OCI-LY7 (cell line): ENCODE results near the gene PIGH. TPM values are rescaled to one million over a fixed set of nuclear protein-coding genes. Genes with fewer than 3 reads are reported as not detected.

Experiments used
- BruUV-seq: library from RNA; stranded (reverse); fragments of 400-500 nt; replicated peaks from 2 replicates; lab custom pipeline; 2021; lab: Mats Ljungman, UMichigan
- CTCF ChIA-PET: fragments of 300-600 bp; sonication (Branson Sonifier 250); formaldehyde crosslinking; loops from one replicate; lab custom pipeline; 2022; ENCODE audit warnings: antibody characterized with exemption; ENCODE audit not compliant: unreplicated experiment; lab: Charles Lee
- POLR2A ChIA-PET: fragments of 300-600 bp; sonication (Branson Sonifier 250); formaldehyde crosslinking; loops from one replicate; lab custom pipeline; 2022; ENCODE audit warnings: antibody characterized with exemption; lab: Charles Lee
- DNase-seq: peaks from one replicate; pipeline ENCODE4 v3.0.0-alpha.2; 2015; ENCODE audit warnings: low spot score
- H2AFZ ChIP-seq: fragments of 200-600 bp; sonication (generic), shearing (Covaris generic); 2 replicates; pipeline ENCODE4 v1.6.1; 2014; ENCODE audit warnings: mild to moderate bottlenecking, antibody characterized with exemption, low read length, moderate library complexity
- H3K27ac ChIP-seq: fragments of 200-600 bp; sonication (generic); 2 replicates; pipeline ENCODE4 v1.5.1; 2014; ENCODE audit warnings: mixed run types, low read depth, mild to moderate bottlenecking, moderate library complexity, low read length, inconsistent platforms; ENCODE audit not compliant: poor library complexity, severe bottlenecking
- H3K36me3 ChIP-seq: fragments of 200-600 bp; sonication (generic); 2 replicates; pipeline ENCODE4 v1.6.1; 2014; ENCODE audit warnings: mild to moderate bottlenecking, antibody characterized with exemption, low read length, moderate library complexity, mixed read lengths; ENCODE audit not compliant: insufficient read depth
- H3K4me1 ChIP-seq: fragments of 200-600 bp; sonication (generic); 2 replicates; pipeline ENCODE4 v1.5.1; 2014; ENCODE audit warnings: mild to moderate bottlenecking, low read length; ENCODE audit not compliant: insufficient read depth, poor library complexity, severe bottlenecking
- H3K4me2 ChIP-seq: fragments of 200-600 bp; sonication (generic); 2 replicates; pipeline ENCODE4 v1.6.1; 2014; ENCODE audit warnings: mild to moderate bottlenecking, low read length
- H3K4me3 ChIP-seq: fragments of 200-600 bp; sonication (generic); 2 replicates; pipeline ENCODE4 v1.5.1; 2014; ENCODE audit warnings: mild to moderate bottlenecking, low read depth, low read length; ENCODE audit not compliant: poor library complexity, severe bottlenecking
- H3K79me2 ChIP-seq: fragments of 200-600 bp; sonication (generic); 2 replicates; pipeline ENCODE4 v1.6.1; 2016; ENCODE audit warnings: low read depth, mild to moderate bottlenecking, low read length, moderate library complexity, mixed read lengths; ENCODE audit not compliant: insufficient read depth
- H3K9me2 ChIP-seq: fragments of 200-600 bp; sonication (generic); 2 replicates; pipeline ENCODE4 v1.6.1; 2016; ENCODE audit warnings: mild to moderate bottlenecking, low read length, mixed read lengths; ENCODE audit not compliant: insufficient read depth
- H3K9me3 ChIP-seq: fragments of 200-600 bp; sonication (generic); 2 replicates; pipeline ENCODE4 v1.6.1; 2014; ENCODE audit warnings: mild to moderate bottlenecking, mixed run types, low read length, mixed read lengths
- H4K20me1 ChIP-seq: fragments of 200-600 bp; sonication (generic); 2 replicates; pipeline ENCODE4 v1.6.1; 2014; ENCODE audit warnings: mild to moderate bottlenecking, antibody characterized with exemption, low read length, moderate library complexity, mixed read lengths; ENCODE audit not compliant: insufficient read depth
- EZH2phosphoT487 ChIP-seq: fragments of 200-600 bp; sonication (generic); IDR thresholded peaks from 2 replicates; pipeline ENCODE4 v1.6.1; 2018; ENCODE audit warnings: low read depth, borderline replicate concordance, mild to moderate bottlenecking, mixed run types, antibody characterized with exemption, low read length, moderate library complexity, mixed read lengths
- intact Hi-C: fragments of 100-400 bp; cut with micrococcal nuclease; formaldehyde crosslinking; loops from one replicate; pipeline ENCODE4 v1.10.0; 2022; ENCODE audit not compliant: unreplicated experiment
- total RNA-seq, 2 experiments: library from RNA; depleted of rRNA in 1 of 2; stranded (reverse); fragments of >200 nt in 1 of 2; shearing (Covaris generic) in 1 of 2; gene quantifications; 2 replicates each; pipeline ENCODE4 v1.2.3, GENCODE V29; 2014 to 2022
- TF ChIP-seq, protein P1 (sequence below): fragments of 200-600 bp; sonication (generic); conservative IDR thresholded peaks from 2 replicates; pipeline ENCODE4 v1.5.1; 2014; ENCODE audit warnings: mild to moderate bottlenecking, antibody characterized with exemption, low read length, moderate library complexity, mixed read lengths

Gene PIGH
- total RNA-seq, 2 experiments from 2014 or later, result 15.5 to 23.0 TPM

DNA sequence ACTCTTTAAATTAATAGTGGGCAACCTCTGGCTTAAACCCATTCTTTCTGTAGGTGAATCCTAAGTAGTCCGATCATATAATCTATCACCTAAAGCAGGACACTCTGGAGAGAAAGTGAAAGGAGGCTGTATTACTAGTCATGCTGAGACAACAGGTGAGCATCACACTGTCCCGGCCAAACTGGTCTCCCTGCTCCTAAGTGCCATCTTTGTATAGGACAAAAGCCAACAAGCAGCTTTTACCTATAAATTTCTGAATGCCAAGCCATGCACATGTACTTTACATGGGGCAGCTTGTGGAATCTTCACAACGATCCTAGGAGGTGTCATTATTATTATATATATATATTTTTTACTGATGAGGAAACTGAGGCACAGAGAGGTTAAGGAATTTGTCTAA is 48.9 kb downstream of the PIGH start:
- ChIA-PET CTCF (no interaction called here), POLR2A (interaction anchor here (0.6 to 0.7 kb wide), 2 partner anchors 8 to 168 kb away, joined by 3 read pairs; no protein-coding TSS in a partner anchor)
- Histone ChIP-seq H3K36me3 (no peaks in the 10 kb centered on the region), H3K9me3 (no peaks in the 10 kb centered on the region), H3K27ac (no peak overlapping the region), H3K79me2 (no peaks in the 10 kb centered on the region), H3K4me1 (no peaks in the 10 kb centered on the region), H3K9me2 (no peaks in the 10 kb centered on the region), H2AFZ (no peak overlapping the region), H4K20me1 (no peaks in the 10 kb centered on the region), H3K4me3 (no peak overlapping the region), H3K4me2 (no peak overlapping the region)
- TF ChIP-seq EZH2phosphoT487, result no peak
- TF ChIP-seq, protein P1, sequence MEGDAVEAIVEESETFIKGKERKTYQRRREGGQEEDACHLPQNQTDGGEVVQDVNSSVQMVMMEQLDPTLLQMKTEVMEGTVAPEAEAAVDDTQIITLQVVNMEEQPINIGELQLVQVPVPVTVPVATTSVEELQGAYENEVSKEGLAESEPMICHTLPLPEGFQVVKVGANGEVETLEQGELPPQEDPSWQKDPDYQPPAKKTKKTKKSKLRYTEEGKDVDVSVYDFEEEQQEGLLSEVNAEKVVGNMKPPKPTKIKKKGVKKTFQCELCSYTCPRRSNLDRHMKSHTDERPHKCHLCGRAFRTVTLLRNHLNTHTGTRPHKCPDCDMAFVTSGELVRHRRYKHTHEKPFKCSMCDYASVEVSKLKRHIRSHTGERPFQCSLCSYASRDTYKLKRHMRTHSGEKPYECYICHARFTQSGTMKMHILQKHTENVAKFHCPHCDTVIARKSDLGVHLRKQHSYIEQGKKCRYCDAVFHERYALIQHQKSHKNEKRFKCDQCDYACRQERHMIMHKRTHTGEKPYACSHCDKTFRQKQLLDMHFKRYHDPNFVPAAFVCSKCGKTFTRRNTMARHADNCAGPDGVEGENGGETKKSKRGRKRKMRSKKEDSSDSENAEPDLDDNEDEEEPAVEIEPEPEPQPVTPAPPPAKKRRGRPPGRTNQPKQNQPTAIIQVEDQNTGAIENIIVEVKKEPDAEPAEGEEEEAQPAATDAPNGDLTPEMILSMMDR, result no peak
- no TSS peak for BruUV-seq
- no peak for DNase-seq
- intact Hi-C loops, result no loop called here

DNA sequence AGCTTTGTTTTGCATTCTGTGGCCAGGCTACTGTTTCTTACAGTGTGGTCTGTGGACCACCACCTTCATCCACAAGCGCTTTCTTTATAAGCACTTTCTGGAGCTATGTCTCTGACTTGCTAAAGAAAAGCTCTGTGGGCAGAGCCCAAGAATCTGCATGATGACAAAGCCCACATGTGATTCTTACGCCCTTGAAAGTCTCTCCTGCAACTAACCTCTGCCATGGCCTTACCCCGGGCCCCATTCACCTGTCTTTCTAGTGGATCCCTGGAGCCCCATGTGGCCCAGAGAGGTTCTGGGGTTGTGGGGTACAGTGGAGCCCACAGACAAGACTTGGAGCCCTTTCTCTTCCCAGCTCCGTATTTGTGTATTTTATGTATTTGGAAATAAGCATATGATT is 50.3 kb downstream of the PIGH start:
- TF ChIP-seq, protein P1, result no peak
- TF ChIP-seq EZH2phosphoT487, result no peak
- ChIA-PET CTCF (no interaction called here), POLR2A (interaction anchor here (0.6 kb wide), 2 partner anchors 13 to 180 kb away, joined by 3 to 4 read pairs; no protein-coding TSS in a partner anchor)
- Histone ChIP-seq H4K20me1 (no peaks in the 10 kb centered on the region), H3K4me1 (no peaks in the 10 kb centered on the region), H3K36me3 (no peaks in the 10 kb centered on the region), H3K4me2 (no peak overlapping the region), H3K9me3 (peaks cover 2% of the 10 kb centered on the region; the same call in 1 of the 2 replicates), H3K9me2 (no peaks in the 10 kb centered on the region), H3K79me2 (no peaks in the 10 kb centered on the region), H3K27ac (no peak overlapping the region), H2AFZ (no peak overlapping the region), H3K4me3 (no peak overlapping the region)
- intact Hi-C loops, result no loop called here
- no peak for DNase-seq
- no TSS peak for BruUV-seq

DNA sequence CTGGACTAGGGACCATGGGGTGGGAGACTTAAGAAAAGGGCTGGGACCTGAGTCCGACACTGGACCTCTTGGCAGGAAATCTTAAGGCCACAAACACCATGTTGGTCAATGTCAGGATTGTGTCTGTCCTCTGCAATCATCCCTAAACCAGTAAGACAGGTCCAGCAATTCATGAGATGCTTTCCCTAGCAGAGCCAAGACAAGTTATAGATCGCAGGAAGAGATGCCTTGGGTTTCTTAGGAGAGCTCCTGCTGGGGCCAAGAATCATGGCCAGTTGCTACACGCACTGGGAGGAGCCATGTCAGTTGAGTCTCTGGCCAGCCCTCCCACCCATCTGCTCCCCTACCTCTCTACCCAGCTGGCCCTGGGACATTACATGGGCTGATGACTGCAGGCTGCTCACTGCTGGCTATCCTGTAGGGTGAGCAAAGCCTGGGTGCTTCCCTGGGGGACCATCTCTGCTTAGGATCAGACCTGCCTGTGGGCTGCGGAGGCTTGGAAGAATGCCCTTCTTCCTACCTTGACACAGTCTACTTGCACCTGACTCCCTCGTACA is 52.8 kb downstream of the PIGH start:
- no peaks in the 10 kb centered on the region for H4K20me1 ChIP-seq
- H2AFZ ChIP-seq, result no peak overlapping the region
- H3K4me1 ChIP-seq, result no peaks in the 10 kb centered on the region
- H3K27ac ChIP-seq, result no peak overlapping the region
- TF ChIP-seq EZH2phosphoT487, result no peak
- TF ChIP-seq, protein P1, result no peak
- H3K4me3 ChIP-seq, result no peak overlapping the region
- H3K9me2 ChIP-seq, result no peaks in the 10 kb centered on the region
- no peaks in the 10 kb centered on the region for H3K36me3 ChIP-seq
- no TSS peak for BruUV-seq
- POLR2A ChIA-PET, result no interaction called here
- intact Hi-C loops, result no loop called here
- CTCF ChIA-PET, result no interaction called here
- no peak overlapping the region for H3K4me2 ChIP-seq
- H3K79me2 ChIP-seq, result no peaks in the 10 kb centered on the region
- H3K9me3 ChIP-seq, result peaks cover 7% of the 10 kb centered on the region; the same call in 1 of the 2 replicates
- DNase-seq, result no peak
